ENCODE data around the gene PRKCA.
"Not testable (repeated sequence)": the region's sequence is repeated elsewhere in the genome, so short reads cannot be mapped to it uniquely, and the experiment has no call there.

Gene PRKCA

DNA sequence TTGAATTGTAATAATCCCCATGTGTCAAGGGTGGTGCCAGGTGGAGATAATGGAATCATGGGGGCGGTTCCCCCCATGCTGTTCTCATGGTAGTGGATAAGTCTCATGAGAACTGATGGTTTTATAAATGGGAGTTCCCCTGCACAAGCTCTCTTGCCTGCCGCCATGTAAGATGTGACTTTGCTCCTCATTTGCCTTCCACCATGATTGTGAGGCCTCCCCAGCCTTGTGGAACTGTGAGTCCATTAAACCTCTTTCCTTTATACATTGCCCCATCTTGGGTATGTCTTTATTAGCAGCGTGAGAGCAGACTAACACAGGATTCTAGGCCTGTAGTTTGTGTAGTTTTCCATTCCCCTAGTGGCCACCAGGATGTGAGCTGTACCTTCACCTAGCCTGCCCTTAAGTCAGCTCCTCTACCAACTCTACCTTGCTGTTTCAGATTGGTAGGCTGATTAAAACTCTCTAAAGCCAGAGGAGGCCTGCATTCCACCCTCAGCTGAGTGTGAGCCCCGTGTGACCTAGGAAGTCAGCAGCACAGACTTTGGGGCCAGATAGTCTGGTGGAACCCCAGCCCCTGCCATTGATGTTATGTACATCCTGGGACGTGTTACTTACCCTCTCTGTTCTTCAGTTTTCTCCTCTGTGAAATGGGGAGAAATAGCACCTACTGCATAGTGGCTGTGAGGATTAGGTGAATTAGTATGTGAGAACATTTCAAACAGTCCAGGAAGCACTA lies 280.1 kb downstream of the PRKCA start:
- no peak for FAIRE-seq

DNA sequence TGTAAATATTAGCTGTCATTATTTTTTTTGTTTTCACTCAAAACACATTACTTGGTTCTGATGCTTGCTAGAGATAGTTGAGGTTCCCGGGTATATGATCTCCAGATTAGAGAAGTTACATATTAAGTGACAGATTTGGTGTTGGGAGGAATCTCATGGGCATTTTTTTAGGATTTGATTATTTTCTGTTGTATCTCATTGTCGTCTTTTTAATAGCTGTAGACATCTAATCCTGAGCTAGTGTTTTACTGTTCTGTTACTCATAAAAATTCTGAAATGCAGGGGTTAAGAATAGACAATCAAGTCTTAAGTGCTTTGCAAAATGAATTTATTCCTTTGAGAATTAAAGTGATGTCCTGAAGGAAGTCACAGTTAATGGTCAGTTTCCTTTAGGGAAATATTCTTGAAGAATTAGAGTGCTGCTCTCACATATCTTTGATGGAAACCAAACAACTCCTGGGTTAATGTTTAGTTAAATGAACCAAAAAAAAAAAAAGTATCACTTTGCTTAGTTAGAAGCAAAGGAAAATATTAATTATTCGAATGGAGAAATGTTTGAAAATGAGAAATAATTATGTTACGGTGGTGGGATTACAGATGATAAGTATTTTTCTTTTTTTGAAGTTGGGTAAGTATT lies 280.8 kb downstream of the PRKCA start:
- FAIRE-seq, result no peak

DNA sequence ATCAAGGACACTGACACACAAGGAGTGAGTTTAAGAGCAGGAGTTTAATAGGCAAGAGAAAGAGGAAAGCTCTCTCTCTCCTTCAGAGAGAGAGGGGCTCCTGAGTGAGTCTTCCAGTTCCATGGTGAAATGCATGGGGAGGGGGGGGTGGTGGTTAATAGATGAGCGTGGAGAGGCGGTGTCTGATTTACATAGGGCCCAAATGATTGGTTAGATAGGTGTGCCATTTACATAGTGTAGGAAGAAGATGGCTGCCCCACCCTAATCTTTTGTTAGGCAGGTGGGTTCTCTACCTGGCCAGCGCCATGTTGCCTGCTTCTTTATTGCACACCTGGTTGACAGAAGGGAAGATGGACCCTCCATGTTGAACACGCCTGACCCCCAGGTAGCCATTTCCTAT lies 282.5 kb downstream of the PRKCA start:
- no peak for FAIRE-seq

DNA sequence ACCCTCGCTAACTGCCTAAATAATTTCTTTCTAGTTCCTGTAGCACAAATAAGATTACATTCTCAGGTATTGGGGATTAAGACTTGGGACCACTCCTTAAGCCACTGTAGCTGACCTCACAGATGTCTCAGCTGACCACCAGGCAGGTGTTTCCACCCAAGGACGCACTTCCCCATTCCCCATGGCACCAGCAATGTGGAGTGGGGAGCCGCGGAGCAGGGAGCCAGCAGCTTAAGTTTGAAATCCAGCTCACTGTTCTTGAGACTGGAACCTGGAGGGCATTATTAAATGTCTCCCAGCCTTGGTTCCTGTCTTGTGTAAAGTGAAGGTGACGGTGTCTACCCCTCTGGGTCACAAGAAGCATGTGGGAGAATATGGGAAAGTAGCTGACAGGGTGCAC lies 283.1 kb downstream of the PRKCA start:
- no peak for FAIRE-seq

DNA sequence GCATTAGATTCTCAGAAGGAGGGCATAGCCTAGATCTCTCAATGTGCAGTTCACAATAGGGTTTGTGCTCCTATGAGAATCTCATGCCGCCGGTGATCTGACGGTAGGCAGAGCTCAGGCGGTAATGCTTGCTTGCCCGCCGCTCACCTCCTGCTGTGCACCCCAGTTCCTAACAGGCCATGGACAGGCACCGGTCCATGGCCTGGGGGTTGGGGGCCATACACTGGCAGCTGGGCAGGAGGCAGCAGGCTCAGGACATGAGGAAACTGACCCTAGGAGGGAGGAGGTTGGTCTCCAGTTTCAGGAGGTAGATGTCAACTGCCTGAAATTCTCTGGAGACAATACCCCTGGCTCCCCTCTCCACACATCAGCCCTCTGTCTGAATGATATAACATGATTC lies 287.5 kb downstream of the PRKCA start:
- no peak for FAIRE-seq

DNA sequence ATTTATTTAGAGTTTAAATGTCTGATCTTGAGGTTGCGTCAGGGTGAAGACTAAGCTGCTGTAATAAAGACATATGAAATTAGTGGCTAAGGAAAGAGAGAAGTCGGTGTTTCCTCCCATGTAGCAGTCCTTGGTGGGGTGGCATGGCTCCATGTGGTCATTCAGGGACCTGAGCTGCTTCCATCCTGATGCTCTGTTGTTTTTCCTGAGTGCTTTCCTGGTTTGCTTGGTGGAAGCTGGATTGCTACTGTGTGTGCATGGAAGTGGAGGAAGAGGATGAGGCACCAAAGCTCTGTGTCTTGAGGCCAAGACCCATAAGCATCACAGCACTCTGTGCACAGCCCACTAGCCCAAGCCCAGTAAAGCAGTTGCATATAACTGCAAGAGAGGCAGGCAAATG lies 290.7 kb downstream of the PRKCA start:
- no peak for FAIRE-seq

DNA sequence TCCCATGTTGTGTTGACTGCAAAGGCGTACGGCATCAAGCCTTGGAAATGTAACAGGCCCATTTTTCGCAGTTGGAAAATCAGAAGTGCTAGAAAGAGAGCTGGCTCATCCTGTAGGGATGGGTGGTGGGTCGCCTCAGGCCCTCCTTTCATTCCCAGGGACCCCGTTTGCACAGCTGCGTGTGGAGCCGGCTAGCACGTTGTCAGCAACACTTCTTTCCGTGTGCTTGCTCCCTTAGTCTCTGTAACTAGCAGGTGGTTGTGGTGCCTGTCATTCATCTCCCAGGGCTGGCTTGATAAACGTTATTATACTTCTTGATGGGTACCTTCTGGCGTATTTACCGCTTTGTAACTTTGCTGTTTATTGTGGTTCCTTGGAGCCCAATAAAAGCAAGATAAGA lies 293.5 kb downstream of the PRKCA start:
- FAIRE-seq, result no peak

DNA sequence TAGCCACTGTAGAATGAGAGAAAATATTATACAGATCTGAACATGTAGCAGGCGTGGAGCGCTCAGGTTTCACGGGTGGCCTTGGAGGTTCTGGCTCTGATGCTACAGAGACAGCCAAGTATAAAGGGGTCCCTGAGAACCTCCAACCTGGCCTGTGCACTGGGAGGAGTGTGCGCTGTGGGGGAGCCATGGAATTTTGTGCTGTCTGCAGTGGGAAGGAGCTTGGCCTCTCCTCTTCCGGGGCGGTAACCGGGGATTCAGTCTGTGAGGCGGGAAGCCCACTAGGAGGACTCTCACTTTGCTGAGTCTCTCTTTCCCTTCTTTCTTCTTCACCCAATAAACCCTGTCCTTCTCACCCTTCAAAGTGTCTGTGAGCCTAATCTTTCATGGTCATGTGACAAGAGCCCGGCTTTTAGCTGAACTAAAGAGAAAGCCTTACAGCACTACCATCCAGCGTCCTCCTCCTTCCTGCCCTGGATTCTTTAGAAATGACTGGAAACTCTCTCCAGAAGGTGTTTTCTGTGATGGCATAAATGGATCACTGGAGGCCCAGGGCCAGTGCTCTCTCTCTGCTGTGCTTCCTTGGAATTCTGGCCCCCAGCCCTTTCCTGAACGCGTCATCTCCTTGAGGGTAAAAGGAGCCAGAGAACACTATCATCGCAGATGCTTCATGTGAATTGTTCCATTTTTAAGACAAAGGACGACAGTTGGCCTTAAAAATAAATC lies 300.4 kb downstream of the PRKCA start:
- FAIRE-seq, result no peak

DNA sequence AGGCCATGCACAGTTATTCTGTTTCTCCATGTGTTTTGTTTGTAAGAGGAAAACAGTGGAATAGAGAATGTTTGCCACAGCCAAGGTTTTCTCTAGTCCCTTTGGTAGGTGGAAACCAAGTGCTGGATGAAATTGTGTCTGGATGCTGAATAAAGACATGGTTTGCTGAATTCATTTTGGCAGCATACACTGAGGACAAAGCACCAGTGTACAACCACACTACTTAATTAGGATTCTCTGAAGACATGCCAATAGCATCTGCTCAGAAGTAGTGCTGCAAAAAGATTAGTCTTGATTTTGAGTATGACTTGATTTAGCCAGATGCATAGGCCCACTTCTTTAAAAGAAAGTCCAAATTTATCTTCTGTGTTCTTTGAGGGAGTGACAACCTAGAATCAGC lies 302.0 kb downstream of the PRKCA start:
- FAIRE-seq, result no peak

DNA sequence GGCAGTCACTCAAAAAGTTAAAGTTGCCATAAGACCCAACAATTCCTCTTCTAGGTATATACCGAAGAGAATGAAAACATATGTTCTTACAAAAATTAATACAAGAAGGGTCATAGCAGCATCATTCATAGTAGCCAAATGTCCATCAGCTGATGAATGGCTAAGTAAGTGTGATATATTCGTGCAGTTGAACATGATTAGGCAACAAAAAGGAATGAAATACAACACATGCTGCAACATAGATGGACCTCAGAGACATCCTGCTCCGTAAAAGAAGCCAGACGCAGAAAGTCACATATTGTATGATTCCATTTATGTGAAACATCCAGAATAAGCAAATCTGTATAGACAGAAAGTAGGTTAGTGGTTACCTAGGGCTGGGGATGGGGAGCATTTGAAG lies 303.1 kb downstream of the PRKCA start:
- no peak for FAIRE-seq

DNA sequence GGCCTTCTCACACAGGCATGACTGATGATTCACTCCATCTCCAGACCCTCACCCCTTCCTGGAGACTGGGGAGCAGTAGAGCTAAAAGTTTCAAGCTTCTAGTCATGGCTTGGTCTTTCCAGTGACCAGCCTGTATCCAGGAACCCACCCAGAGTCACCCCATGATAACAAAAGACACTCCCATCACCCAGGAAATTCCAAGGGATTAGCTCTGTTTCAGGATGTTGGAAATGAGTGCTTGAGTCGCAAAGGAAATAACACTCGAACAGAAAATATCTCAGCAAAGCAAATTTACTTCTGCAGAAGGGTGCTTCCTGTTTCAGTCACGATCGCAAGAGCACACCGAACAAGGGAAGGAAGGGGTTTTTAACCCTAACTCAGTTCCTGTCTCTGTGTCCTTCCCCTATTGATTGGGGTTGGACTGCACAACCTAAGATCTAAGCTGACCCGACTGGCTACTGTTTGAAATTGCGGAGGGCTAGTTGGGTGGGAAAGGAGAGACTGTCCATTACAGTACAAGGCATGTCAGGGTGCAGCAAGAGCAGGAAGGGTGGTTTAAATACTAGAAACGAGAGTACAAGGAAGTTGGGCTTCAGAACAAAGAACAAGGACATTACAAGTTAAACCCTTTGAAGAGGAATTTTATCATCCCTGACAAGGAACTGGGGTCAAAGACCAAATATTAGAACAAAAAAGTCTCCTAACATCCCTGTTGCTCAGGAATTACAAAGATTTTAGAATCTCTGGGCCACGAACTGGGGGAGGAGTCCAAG lies 308.1 kb downstream of the PRKCA start:
- no peak for FAIRE-seq

DNA sequence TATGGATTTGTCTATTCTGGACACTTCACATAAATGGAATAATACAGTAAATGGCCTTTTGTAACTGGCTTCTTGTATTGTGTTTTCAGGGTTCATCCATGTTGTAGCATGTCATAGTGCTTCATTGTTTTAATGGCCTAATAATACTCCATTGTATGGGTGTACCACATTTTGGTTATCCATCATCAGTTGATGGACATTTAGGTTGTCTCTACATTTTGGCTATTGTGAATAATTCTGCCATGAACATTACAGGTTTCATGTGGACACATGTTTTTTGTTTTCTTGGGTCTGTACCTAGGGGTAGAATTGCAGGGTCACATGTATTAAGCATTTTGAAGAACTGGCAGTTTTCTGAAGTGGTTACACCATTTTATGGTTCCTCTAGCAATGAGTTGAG lies 309.0 kb downstream of the PRKCA start:
- FAIRE-seq, result no peak

DNA sequence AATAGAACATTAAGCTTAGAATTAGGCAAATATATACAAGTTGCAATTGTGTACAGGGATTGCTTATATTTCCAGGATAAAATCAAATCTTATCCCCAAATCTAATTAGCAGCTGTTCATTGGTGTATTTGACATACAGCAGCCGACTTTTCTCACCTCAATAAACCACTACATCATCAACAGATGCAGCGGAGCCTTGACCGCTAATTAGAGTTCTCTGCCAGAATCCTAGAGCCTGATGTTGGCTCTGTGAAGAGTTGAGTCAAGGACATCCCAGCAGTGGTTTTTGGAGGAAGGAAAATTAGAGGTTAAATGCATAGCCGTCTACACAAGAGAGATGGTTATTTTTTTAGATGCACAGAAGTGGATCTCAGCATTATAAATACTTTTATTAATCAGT lies 310.6 kb downstream of the PRKCA start:
- FAIRE-seq, result no peak

DNA sequence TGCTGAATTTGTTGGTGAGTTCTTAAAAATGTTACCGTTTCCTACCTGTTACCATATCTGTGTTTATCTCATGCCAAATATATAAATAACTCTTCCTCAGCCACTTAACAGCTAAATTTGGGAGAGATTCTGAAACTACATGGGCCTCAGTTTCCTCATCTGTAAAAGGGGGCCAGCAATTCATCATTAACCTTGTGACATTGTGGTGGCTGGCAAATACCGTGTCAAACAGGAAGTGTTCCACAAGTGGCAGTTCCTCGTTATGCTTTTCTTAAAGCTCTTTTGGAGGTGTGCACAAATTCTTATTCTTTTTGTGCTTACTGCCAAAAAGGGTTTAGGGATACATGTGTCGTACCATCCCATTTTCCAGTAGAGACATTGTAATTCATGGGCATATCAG lies 312.1 kb downstream of the PRKCA start:
- no peak for FAIRE-seq

DNA sequence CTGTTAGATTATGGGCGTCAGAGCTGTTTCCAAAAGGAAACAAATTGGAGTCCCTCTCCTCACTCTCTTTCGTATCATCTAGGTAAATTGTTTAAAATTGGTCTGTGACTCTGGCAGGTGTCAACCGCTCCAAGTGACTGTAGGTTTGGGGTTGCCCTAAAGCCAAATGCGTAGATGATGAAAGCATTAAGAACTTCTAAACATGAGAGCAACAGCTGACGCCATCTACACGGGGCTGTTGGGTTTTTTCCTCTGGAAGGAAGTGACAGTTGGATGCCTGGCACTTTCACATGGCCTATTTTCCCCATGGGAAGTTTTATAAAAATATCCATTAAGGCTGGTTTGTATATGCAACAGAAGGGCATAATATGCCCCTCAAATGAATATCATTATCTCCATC lies 316.8 kb downstream of the PRKCA start:
- FAIRE-seq, result no peak

DNA sequence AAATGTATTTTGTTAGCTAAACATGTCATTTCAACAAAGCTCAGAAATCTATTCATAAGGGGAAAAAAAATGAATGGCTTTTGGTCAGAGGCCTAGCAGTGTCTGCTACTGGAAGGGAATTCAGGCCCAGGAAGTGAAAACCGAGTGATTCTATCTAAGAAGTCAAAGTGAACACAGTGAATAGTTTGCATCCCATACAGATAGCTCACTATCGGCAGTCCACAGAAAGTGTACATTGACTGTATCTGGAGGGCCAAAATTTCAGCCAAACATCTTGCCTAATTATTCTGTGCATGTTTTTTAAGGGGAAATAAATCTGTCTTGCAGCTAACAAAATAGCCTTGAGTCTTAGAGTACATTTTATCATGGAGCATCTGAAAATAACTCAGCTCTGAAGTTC lies 318.1 kb downstream of the PRKCA start:
- no peak for FAIRE-seq

DNA sequence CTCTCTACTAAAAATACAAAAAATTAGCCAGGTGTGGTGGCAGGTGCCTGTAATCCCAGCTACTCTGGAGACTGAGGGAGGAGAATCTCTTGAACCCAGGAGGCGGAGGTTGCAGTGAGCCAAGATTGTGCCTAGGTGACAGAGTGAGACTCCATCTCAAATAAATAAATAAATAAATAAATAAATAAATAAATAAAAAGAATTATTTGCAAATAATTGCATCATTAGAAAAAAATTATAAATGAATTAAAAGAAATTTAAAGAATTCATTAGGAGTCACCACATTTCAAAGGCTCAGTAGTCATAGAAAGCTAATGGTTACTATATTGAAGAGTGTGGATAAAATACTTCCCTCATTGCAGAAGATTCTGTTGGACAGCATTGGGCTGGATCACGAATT lies 322.2 kb downstream of the PRKCA start:
- not testable (repeated sequence) for FAIRE-seq

DNA sequence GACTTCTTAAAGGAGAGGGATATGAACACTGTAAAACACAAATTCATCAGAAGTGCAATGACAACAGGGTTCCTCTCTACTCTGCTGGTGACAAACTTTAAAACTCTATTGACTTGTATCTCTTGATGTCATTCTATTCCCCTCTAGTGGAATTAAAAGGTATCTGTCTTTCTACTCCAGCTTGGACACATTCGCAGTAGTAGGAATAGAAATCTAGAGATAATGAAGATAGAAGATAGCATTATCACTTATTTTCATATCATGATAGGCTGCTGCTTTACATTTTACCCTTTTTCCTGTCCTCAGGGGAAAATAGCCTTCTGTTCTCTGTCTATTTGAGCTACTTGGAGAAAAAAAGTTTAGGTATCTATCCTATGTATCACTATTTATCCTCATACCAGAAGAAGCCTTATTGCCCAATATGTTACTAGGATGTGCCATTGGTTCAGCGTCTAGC lies 322.9 kb downstream of the PRKCA start:
- no peak for FAIRE-seq

DNA sequence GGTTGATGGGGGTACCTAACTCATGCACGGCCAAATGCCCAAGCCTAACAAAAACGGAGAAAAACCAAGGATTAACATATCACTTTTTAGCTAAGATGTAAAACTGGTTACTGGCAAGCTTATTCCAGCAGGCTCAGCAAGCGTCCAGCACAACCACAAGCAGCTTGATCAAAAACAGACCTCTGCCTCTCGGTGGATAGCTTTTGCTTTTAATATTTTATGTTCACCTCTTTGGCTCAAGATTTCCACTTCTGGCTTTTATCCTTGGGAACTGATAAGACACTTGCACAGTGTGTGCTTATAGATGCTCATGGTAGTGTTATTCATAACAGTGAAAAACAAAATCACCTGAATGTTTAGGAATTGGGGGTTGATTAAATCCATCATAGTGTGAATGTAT lies 325.6 kb downstream of the PRKCA start:
- FAIRE-seq, result no peak

DNA sequence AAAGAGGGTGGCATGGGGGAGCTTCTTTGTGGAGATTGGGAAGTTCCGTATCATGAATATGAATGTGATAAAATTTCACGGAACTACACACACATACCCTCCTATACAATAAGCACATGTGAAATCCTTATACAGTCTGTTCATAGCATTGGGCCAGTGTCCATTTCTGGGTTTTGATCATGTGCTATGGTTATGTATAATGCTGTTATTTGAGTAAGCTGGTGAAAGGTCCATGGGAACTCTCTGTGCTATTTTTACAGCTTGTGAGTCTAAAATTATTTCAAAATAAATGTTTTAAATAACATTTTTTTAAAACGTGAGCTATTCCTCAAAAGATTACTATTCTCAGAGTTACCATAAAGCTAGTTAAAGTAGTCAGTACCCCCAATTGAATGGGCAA lies 327.3 kb downstream of the PRKCA start:
- FAIRE-seq, result no peak

DNA sequence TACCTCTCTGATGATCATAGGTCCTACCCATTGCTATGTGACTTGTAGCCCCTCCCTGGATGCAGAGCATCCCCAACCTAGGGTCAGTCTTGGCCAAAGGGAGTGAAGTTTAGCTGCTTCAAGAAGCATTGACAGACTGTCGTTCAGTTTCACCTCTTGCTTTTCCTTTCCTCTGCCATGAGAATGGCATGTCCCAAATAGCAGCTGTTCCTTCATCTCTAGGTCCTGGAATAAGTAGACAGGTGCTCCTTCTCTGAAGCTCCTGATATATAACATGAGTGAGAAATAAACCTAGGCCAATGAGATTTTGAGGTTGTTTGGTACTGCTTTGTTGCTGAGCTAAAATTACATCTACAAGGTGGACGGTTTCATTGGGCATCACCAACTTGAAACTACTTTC lies 328.0 kb downstream of the PRKCA start:
- no peak for FAIRE-seq

DNA sequence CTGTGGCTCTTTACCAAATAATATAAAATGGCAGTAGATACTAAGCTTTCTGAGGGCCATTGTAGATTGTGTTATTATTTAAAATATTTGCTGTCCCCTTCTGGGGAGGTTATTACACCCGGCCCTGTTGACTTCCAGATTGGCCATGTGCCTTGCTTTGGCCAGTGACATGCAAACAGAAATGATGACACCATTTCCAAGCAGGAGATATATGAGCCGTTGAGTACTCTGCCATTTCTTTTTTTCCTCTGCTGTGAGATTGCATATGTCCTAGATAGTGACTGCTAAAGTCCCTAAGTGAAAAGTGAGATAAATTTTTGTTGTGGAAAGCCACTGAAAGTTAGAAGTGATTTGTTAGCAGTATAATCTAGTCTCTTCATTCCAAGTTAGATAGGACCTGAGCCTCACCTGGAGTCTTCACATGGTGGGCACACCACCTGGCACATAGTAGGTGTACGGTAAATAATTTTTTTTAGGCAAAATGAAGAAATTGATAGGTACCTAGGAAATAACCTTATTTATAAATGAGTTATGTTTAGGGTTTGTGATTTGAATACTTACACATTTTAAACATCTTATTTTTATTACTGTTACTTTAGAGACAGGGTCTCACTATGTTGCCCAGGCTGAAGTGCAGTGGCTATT lies 328.5 kb downstream of the PRKCA start:
- no peak for FAIRE-seq

DNA sequence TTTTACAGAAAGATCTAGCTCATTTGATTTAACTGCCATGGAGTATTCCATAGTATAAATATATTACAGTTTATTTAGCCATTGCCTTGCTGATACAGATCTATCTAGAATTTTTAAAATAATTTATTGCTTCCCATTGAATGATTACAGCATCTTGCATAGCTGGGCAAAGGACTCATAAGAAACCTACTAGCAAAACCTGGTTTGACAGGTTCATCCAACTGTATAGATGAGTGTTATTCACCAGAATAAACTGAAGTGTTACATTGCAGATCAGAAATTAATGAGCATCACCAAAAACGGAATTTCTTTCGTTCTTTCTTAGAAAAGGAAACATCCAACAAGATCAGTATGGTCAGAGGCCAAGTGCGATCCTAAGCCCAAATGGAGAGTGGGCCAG lies 330.3 kb downstream of the PRKCA start:
- no peak for FAIRE-seq

Data from endometrium (tissue), 2 donors.